ENCODE results near the gene UBASH3B.

DNA sequence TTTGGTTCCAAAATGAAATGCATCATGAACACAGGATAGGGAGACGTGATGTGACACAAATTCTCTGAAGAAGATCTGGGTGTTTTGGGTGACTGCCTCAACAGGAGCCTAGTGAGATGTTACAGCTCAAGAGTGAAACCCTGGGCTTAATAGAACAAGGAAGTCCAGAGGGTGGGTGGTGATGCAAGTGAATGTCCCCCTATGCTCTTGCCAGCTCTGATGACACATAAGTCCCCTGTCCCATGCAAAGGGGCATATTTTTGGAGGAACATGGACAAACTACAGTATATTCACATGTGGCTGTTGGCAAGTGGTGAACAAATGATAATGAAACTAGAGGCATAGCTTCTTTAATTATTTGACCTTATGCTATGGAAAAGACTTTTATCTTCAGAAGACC lies 191.9 kb downstream of the UBASH3B start:
- TF ChIP-seq, protein P1, sequence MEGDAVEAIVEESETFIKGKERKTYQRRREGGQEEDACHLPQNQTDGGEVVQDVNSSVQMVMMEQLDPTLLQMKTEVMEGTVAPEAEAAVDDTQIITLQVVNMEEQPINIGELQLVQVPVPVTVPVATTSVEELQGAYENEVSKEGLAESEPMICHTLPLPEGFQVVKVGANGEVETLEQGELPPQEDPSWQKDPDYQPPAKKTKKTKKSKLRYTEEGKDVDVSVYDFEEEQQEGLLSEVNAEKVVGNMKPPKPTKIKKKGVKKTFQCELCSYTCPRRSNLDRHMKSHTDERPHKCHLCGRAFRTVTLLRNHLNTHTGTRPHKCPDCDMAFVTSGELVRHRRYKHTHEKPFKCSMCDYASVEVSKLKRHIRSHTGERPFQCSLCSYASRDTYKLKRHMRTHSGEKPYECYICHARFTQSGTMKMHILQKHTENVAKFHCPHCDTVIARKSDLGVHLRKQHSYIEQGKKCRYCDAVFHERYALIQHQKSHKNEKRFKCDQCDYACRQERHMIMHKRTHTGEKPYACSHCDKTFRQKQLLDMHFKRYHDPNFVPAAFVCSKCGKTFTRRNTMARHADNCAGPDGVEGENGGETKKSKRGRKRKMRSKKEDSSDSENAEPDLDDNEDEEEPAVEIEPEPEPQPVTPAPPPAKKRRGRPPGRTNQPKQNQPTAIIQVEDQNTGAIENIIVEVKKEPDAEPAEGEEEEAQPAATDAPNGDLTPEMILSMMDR (IDR thresholded peaks at IDR 0.05) = no peak
- no peak for TF ChIP-seq POLR2A (IDR thresholded peaks at IDR 0.05)
